NT2/D1 (cell line): ENCODE data around the gene ZNF43.

Source experiments
- SUZ12 ChIP-seq: IDR thresholded peaks from 2 replicates; pipeline ENCODE4 v1.6.1; 2011; ENCODE audit not compliant: insufficient read length, insufficient read depth; ENCODE audit errors: extremely low read depth
- ZNF274 ChIP-seq: IDR thresholded peaks from 2 replicates; pipeline ENCODE4 v1.6.1; 2011; ENCODE audit warnings: mild to moderate bottlenecking, low read depth, low read length

GRCh38 chr19:21758296-21758695 lies 77.7 kb downstream of the ZNF43 start:
- no peak for TF ChIP-seq ZNF274
- TF ChIP-seq SUZ12 = no peak
